H1 (cell line): ENCODE results near the gene CYB561. TPM values are rescaled to one million over a fixed set of nuclear protein-coding genes. Genes with fewer than 3 reads are reported as not detected.

Experiments
- CTCF ChIA-PET: fragments of 300-600 bp; sonication (Branson Sonifier 250); formaldehyde crosslinking; loops from one replicate; lab custom pipeline; 2021; ENCODE audit not compliant: partially characterized antibody; lab: Charles Lee
- POLR2A ChIA-PET: fragments of 300-600 bp; sonication (Branson Sonifier 250); formaldehyde crosslinking; loops from one replicate; lab custom pipeline; 2021; ENCODE audit warnings: inconsistent platforms; ENCODE audit not compliant: partially characterized antibody; lab: Charles Lee
- DNase-seq, 2 experiments: peaks; one replicate each; pipeline versions ENCODE4 v3.0.0 to v3.0.0-alpha.2; 2010 to 2022; ENCODE audit warnings: low spot score in 2 of 2, low read depth in 1 of 2, mixed read lengths in 1 of 2
- FAIRE-seq: peaks from 2 replicates; lab custom pipeline; 2011; peaks lifted over from hg19 to GRCh38; lab: Jason Lieb, UNC
- H2AFZ ChIP-seq: 2 replicates; pipeline ENCODE4 v1.8.1; 2012; ENCODE audit warnings: low read length, inconsistent platforms
- H2AK5ac ChIP-seq: 2 replicates; pipeline ENCODE4 v1.6.1; 2013; ENCODE audit warnings: low read depth, low read length
- H2BK120ac ChIP-seq: replicated peaks from 2 replicates; pipeline ENCODE3; 2013; ENCODE audit warnings: low read depth, low read length, inconsistent platforms
- H2BK12ac ChIP-seq: 2 replicates; pipeline ENCODE4 v1.6.1; 2013; ENCODE audit warnings: low read depth, low read length
- H2BK15ac ChIP-seq: 2 replicates; pipeline ENCODE4 v1.6.1; 2013; ENCODE audit warnings: low read length
- H2BK20ac ChIP-seq: 2 replicates; pipeline ENCODE4 v1.6.1; 2013; ENCODE audit warnings: low read length
- H2BK5ac ChIP-seq: 2 replicates; pipeline ENCODE4 v1.6.1; 2013; ENCODE audit warnings: low read depth, low read length
- H3K14ac ChIP-seq: 2 replicates; pipeline ENCODE4 v1.6.1; 2013; ENCODE audit warnings: inconsistent platforms; ENCODE audit not compliant: insufficient read length
- H3K18ac ChIP-seq: 2 replicates; pipeline ENCODE4 v1.6.1; 2013; ENCODE audit warnings: low read length; ENCODE audit errors: extremely low read depth
- H3K23ac ChIP-seq: 2 replicates; pipeline ENCODE4 v1.6.1; 2013; ENCODE audit warnings: inconsistent platforms; ENCODE audit not compliant: insufficient read length
- H3K23me2 ChIP-seq: 2 replicates; pipeline ENCODE4 v1.6.1; 2013; ENCODE audit warnings: low read depth, low read length
- H3K27ac ChIP-seq: 2 replicates; pipeline ENCODE4 v1.6.1; 2011; ENCODE audit warnings: low read depth, low read length, inconsistent platforms
- H3K27me3 ChIP-seq, 4 experiments: replicated peaks in 1 of 4; 1 replicate in 1 of 4; 2 replicates in 3 of 4; pipeline versions ENCODE4 v1.6.1 to v1.8.1; 2011 to 2013; ENCODE audit warnings: low read length in 3 of 4, mild to moderate bottlenecking in 3 of 4, inconsistent platforms in 2 of 4, mixed read lengths in 2 of 4, moderate library complexity in 1 of 4; ENCODE audit not compliant: control insufficient read depth in 3 of 4, insufficient read depth in 3 of 4; ENCODE audit errors: extremely low read depth in 1 of 4
- H3K36me3 ChIP-seq, 4 experiments: 2 replicates each; pipeline versions ENCODE4 v1.6.1 to v1.8.1; 2011 to 2013; ENCODE audit warnings: mild to moderate bottlenecking in 4 of 4, low read length in 3 of 4, moderate library complexity in 2 of 4, control low read depth in 1 of 4, inconsistent platforms in 1 of 4; ENCODE audit not compliant: insufficient read depth in 4 of 4, control insufficient read depth in 2 of 4
- H3K4ac ChIP-seq: replicated peaks from 2 replicates; pipeline ENCODE3; 2013; ENCODE audit warnings: low read length, low read depth, mixed read lengths, inconsistent platforms; ENCODE audit not compliant: insufficient read length
- H3K4me1 ChIP-seq, 4 experiments: replicated peaks in 1 of 4; 1 replicate in 1 of 4; 2 replicates in 3 of 4; pipeline versions ENCODE4 v1.6.1 to v1.8.1; 2011 to 2013; ENCODE audit warnings: low read length in 3 of 4, inconsistent platforms in 2 of 4, mixed read lengths in 1 of 4; ENCODE audit not compliant: insufficient read depth in 4 of 4, control insufficient read depth in 3 of 4
- H3K4me2 ChIP-seq, 2 experiments: 2 replicates each; pipeline versions ENCODE4 v1.6.1 to v1.8.1; 2011 to 2013; ENCODE audit warnings: low read depth in 2 of 2, low read length in 2 of 2, control low read depth in 1 of 2, inconsistent platforms in 1 of 2, mild to moderate bottlenecking in 1 of 2; ENCODE audit not compliant: insufficient read depth in 1 of 2
- H3K4me3 ChIP-seq, 4 experiments: fragments of 200-600, 300-600 bp in 1 of 4; sonication (generic), shearing (Covaris generic), sonication (Bioruptor Twin) in 1 of 4; 2 replicates each; pipeline versions ENCODE4 v1.5.1 to v1.8.1; 2011 to 2016; ENCODE audit warnings: low read length in 4 of 4, low read depth in 3 of 4, control low read depth in 2 of 4, inconsistent platforms in 2 of 4, mild to moderate bottlenecking in 2 of 4, mixed read lengths in 1 of 4, moderate library complexity in 1 of 4; ENCODE audit not compliant: insufficient read depth in 2 of 4; ENCODE audit errors: extremely low read depth in 1 of 4
- H3K56ac ChIP-seq: replicated peaks from 2 replicates; pipeline ENCODE3; 2013; ENCODE audit warnings: low read depth, mild to moderate bottlenecking, mixed read lengths, low read length, inconsistent platforms; ENCODE audit not compliant: insufficient read length
- H3K79me1 ChIP-seq: 2 replicates; pipeline ENCODE4 v1.6.1; 2013; ENCODE audit warnings: low read depth, low read length, control low read depth
- H3K79me2 ChIP-seq, 2 experiments: 2 replicates each; pipeline versions ENCODE4 v1.6.1 to v1.8.1; 2012 to 2013; ENCODE audit warnings: low read length in 2 of 2, mild to moderate bottlenecking in 2 of 2, inconsistent platforms in 1 of 2; ENCODE audit not compliant: insufficient read depth in 2 of 2, control insufficient read depth in 1 of 2
- H3K9ac ChIP-seq, 4 experiments: replicated peaks in 1 of 4; 1 replicate in 1 of 4; 2 replicates in 3 of 4; pipeline versions ENCODE4 v1.6.1 to v1.8.1; 2011 to 2013; ENCODE audit warnings: low read depth in 3 of 4, low read length in 3 of 4, control low read depth in 2 of 4, mild to moderate bottlenecking in 2 of 4, moderate library complexity in 2 of 4, inconsistent platforms in 1 of 4; ENCODE audit errors: extremely low read depth in 1 of 4
- H3K9me3 ChIP-seq, 2 experiments: 2 replicates each; pipeline versions ENCODE4 v1.6.1 to v1.8.1; 2012 to 2013; ENCODE audit warnings: mild to moderate bottlenecking in 2 of 2, moderate library complexity in 2 of 2, control low read depth in 1 of 2, inconsistent platforms in 1 of 2, low read depth in 1 of 2, low read length in 1 of 2, mixed read lengths in 1 of 2; ENCODE audit not compliant: insufficient read depth in 2 of 2
- H4K20me1 ChIP-seq, 2 experiments: replicated peaks in 1 of 2; 2 replicates each; pipeline versions ENCODE3 to v1.8.1; 2011 to 2013; ENCODE audit warnings: inconsistent platforms in 2 of 2, low read length in 2 of 2, mild to moderate bottlenecking in 1 of 2; ENCODE audit not compliant: insufficient read depth in 2 of 2, control insufficient read depth in 1 of 2
- H4K5ac ChIP-seq: 2 replicates; pipeline ENCODE4 v1.6.1; 2013; ENCODE audit warnings: low read length, low read depth, mixed read lengths, inconsistent platforms; ENCODE audit not compliant: insufficient read length
- H4K8ac ChIP-seq: 2 replicates; pipeline ENCODE4 v1.8.0; 2013; ENCODE audit warnings: mild to moderate bottlenecking, moderate library complexity, low read length, inconsistent platforms; ENCODE audit not compliant: insufficient read depth; ENCODE audit errors: extremely low read depth
- H4K91ac ChIP-seq: replicated peaks from 2 replicates; pipeline ENCODE3; 2013; ENCODE audit warnings: low read length, mixed read lengths, inconsistent platforms; ENCODE audit not compliant: insufficient read length
- ASH2L ChIP-seq: fragments of 200-600, 300-600 bp; sonication (generic); IDR thresholded peaks from one replicate; pipeline ENCODE4 v1.7.1; 2017; ENCODE audit warnings: low read length
- CTBP2 ChIP-seq: IDR thresholded peaks from 2 replicates; pipeline ENCODE4 v1.7.0; 2011; ENCODE audit warnings: borderline replicate concordance, mild to moderate bottlenecking, moderate library complexity, mixed read lengths, low read length; ENCODE audit not compliant: insufficient read depth, insufficient read length
- JUND ChIP-seq: IDR thresholded peaks from 2 replicates; pipeline ENCODE4 v1.6.1; 2011; ENCODE audit warnings: mild to moderate bottlenecking, improper control_type of control experiment, low read length
- MAFK ChIP-seq: IDR thresholded peaks from 2 replicates; pipeline ENCODE4 v1.6.1; 2012; ENCODE audit warnings: low read depth, mild to moderate bottlenecking, improper control_type of control experiment, low read length
- RNF2 ChIP-seq: fragments of 200-900, 300-1000 bp; sonication (generic); IDR thresholded peaks from 2 replicates; pipeline ENCODE4 v1.7.1; 2016; ENCODE audit warnings: borderline replicate concordance, low read depth, mild to moderate bottlenecking, antibody characterized with exemption, low read length; ENCODE audit not compliant: poor library complexity, severe bottlenecking; ENCODE audit errors: missing control alignments
- SIRT6 ChIP-seq: IDR thresholded peaks from one replicate; pipeline ENCODE4 v1.7.1; 2012; ENCODE audit warnings: low read length, inconsistent platforms
- SIX5 ChIP-seq: IDR thresholded peaks from 2 replicates; pipeline ENCODE4 v1.6.1; 2011; ENCODE audit warnings: mild to moderate bottlenecking, low read depth, low read length
- SP2 ChIP-seq: IDR thresholded peaks from 2 replicates; pipeline ENCODE4 v1.6.1; 2012; ENCODE audit warnings: mild to moderate bottlenecking, low read length, inconsistent platforms
- TBP ChIP-seq: IDR thresholded peaks from 2 replicates; pipeline ENCODE4 v1.6.1; 2011; ENCODE audit warnings: low read depth, low read length, improper control_type of control experiment
- ZNF274 ChIP-seq: IDR thresholded peaks from 2 replicates; pipeline ENCODE4 v1.7.0; 2012; ENCODE audit warnings: low read length, borderline replicate concordance; ENCODE audit errors: extremely low read depth
- WGBS, 2 experiments: shearing (Covaris generic) in 1 of 2; methylation state at CpG; one replicate each; pipeline versions ENCODE4 v1.1.6 to v1.1.7; 2013 to 2015; ENCODE audit warnings: low lambda C conversion rate in 2 of 2, mixed read lengths in 2 of 2, inconsistent platforms in 1 of 2, low coverage in 1 of 2, missing lambda C conversion rate in 1 of 2; ENCODE audit not compliant: insufficient replicate concordance in 2 of 2, insufficient coverage in 1 of 2, insufficient read length in 1 of 2; ENCODE audit errors: extremely low coverage in 1 of 2, missing lambda C conversion rate in 1 of 2; 5-methylcytosine and 5-hydroxymethylcytosine counted together
- polyA plus RNA-seq, 7 experiments: library from polyadenylated mRNA; depleted of rRNA in 3 of 7; stranded (reverse) in 5 of 7; unstranded in 2 of 7; fragments of >200 nt in 5 of 7; fragments of 200-250 nt in 2 of 7; gene quantifications; 1 replicate in 5 of 7; 2 replicates in 1 of 7; 4 replicates in 1 of 7; pipeline versions ENCODE4 v1.2.1 to v1.2.3, GENCODE V29; 2011 to 2013; ENCODE audit warnings: missing spikeins in 2 of 7, mixed read lengths in 2 of 7
- total RNA-seq: library from RNA; stranded (reverse); fragmentation: NEBNext Ultra II Directional; extraction: Animal tissue kit (Norgen Biotek cat#: 25700); gene quantifications from 2 replicates; pipeline ENCODE4 v1.2.1, GENCODE V29; 2021

The CYB561 gene
- total and polyA plus RNA-seq, 2 of the 8 experiments (the other 6 are each of a cell fraction or from before 2014, with no cell fraction given): 19.7 to 23.4 TPM

DNA sequence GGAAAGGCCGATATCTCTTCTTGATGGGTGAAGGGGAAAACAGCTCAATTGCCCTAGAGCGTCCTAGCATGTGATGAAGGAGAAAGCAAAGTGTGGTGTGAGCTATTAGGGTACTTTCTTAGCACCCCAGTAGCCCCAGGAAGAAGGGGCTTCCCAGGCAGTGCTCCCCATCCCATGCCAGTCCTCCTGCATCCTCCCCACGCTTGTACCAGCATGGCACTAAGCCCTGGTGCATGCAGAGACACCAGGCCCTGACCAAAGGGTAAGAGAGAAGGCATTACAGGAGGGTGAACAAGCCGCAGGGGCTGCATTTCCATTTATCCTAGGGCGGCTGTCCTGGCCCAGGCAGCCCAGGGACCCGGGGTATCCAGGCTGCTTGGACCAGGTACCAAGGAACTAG, 3.1 kb downstream of the CYB561 start:
- no peak overlapping the region for H2AFZ ChIP-seq
- no peak overlapping the region for H3K9ac ChIP-seq
- no peak overlapping the region for H2BK5ac ChIP-seq
- H2BK12ac ChIP-seq: no peak overlapping the region
- FAIRE-seq (no peak), DNase-seq (no peak)
- no peak overlapping the region for H3K18ac ChIP-seq
- H3K23me2 ChIP-seq: peaks cover 9% of the 10 kb centered on the region; the same call in 1 of the 2 replicates
- H3K79me1 ChIP-seq: 0 out of 2 replicates have a peak, but pooled peaks cover 6% of the 10 kb centered on the region
- H4K20me1 ChIP-seq: peaks cover 0 to 2% of the 10 kb centered on the region in 2 experiments
- no peak overlapping the region for H4K91ac ChIP-seq
- 90% methylated on average over 6 of the region's 6 CpGs; no CpG with 5 or more reads in 1 of the 2 experiments for WGBS, 2 experiments
- no peaks in the 10 kb centered on the region for H3K36me3 ChIP-seq
- no peak overlapping the region for H3K56ac ChIP-seq
- no peak overlapping the region for H2BK15ac ChIP-seq
- no peak overlapping the region for H4K8ac ChIP-seq
- no peak overlapping the region for H3K27ac ChIP-seq
- POLR2A ChIA-PET: interaction anchor here (1.1 to 2.0 kb wide), 2 partner anchors 15 to 38 kb away, joined by 4 to 6 read pairs; no protein-coding TSS in a partner anchor
- H3K79me2 ChIP-seq: no peaks in the 10 kb centered on the region
- no peak overlapping the region for H3K23ac ChIP-seq
- H3K4me3 ChIP-seq: no peak overlapping the region
- H3K9me3 ChIP-seq: no peaks in the 10 kb centered on the region
- peaks cover 0 to 10% (median 2%) of the 10 kb centered on the region in 4 experiments; a peak in 2 of 7 replicates for H3K27me3 ChIP-seq
- no peak overlapping the region for H4K5ac ChIP-seq
- no peak overlapping the region for H3K4ac ChIP-seq
- H3K4me1 ChIP-seq: peaks cover 0 to 23% (median 10%) of the 10 kb centered on the region in 4 experiments; a peak in 6 of 7 replicates
- H3K4me2 ChIP-seq: no peak overlapping the region
- no peak overlapping the region for H2AK5ac ChIP-seq
- H2BK20ac ChIP-seq: no peak overlapping the region
- no peak overlapping the region for H2BK120ac ChIP-seq
- CTCF ChIA-PET: interaction anchor here (0.6 to 29.0 kb wide), 23 partner anchors 9 to 299 kb away, joined by 3 to 758 read pairs (median 4); partner anchors contain the start of gene ACE
- no peak overlapping the region for H3K14ac ChIP-seq
- TF ChIP-seq JUND (no peak), SIRT6 (no peak), RNF2 (no peak), TBP (no peak), ASH2L (no peak), MAFK (no peak), CTBP2 (no peak), SIX5 (no peak), SP2 (no peak), ZNF274 (no peak)
